Measurements from ENCODE around the gene BOK. TPM values are rescaled to one million over a fixed set of nuclear protein-coding genes. Genes with fewer than 3 reads are reported as not detected.

Gene BOK
- total RNA-seq, 4 donors from 2014 or later: 0.92 to 4.7 (median 2.3) TPM

- Histone ChIP-seq H3K36me3 (no peaks in the 10 kb centered on the region), H3K4me3 (no peak overlapping the region), H3K27ac (no peak overlapping the region), H3K27me3 (peaks cover 9 to 24% (median 14%) of the 10 kb centered on the region in 3 donors), H3K4me1 (peaks cover 16 to 23% of the 10 kb centered on the region in 2 donors), H3K9me3 (no peaks in the 10 kb centered on the region)
- in situ Hi-C loops (cut with MboI; ENCODE audit: low sequenced_read_pairs in 4 of 4) (no loop called here), intact Hi-C loops (cut with DNase I; ENCODE audit: low total_unique reads) (no loop called here)
- DNase-seq (no peak), ATAC-seq (no peak)
- TF ChIP-seq POLR2A (IDR thresholded peaks at IDR 0.05): no peak
- TF ChIP-seq, protein P1, sequence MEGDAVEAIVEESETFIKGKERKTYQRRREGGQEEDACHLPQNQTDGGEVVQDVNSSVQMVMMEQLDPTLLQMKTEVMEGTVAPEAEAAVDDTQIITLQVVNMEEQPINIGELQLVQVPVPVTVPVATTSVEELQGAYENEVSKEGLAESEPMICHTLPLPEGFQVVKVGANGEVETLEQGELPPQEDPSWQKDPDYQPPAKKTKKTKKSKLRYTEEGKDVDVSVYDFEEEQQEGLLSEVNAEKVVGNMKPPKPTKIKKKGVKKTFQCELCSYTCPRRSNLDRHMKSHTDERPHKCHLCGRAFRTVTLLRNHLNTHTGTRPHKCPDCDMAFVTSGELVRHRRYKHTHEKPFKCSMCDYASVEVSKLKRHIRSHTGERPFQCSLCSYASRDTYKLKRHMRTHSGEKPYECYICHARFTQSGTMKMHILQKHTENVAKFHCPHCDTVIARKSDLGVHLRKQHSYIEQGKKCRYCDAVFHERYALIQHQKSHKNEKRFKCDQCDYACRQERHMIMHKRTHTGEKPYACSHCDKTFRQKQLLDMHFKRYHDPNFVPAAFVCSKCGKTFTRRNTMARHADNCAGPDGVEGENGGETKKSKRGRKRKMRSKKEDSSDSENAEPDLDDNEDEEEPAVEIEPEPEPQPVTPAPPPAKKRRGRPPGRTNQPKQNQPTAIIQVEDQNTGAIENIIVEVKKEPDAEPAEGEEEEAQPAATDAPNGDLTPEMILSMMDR (IDR thresholded peaks at IDR 0.05 in 4 of 5, conservative IDR thresholded peaks at IDR 0.05 in 1 of 5): no peak
These were observed 12.7 kb upstream of the BOK start for GRCh38 chr2:241545523-241546473.

- ATAC-seq: no peak
- intact Hi-C loops (cut with DNase I; ENCODE audit: low total_unique reads): no loop called here
- Histone ChIP-seq H3K4me1 (peaks cover 8 to 14% of the 10 kb centered on the region in 2 donors), H3K36me3 (no peaks in the 10 kb centered on the region), H3K4me3 (peak overlapping the region in 1 of 4 donors; percentile 4), H3K9me3 (no peaks in the 10 kb centered on the region), H3K27ac (no peak overlapping the region), H3K27me3 (peaks cover 9 to 17% (median 10%) of the 10 kb centered on the region in 3 donors)
- TF ChIP-seq POLR2A (IDR thresholded peaks at IDR 0.05): no peak
- TF ChIP-seq, protein P1 (IDR thresholded peaks at IDR 0.05 in 4 of 5, conservative IDR thresholded peaks at IDR 0.05 in 1 of 5): no peak
- in situ Hi-C loops (cut with MboI; ENCODE audit: low sequenced_read_pairs in 4 of 4): no loop called here
- DNase-seq: no peak
These were observed 11.6 kb upstream of the BOK start for GRCh38 chr2:241546771-241547498.

DNA sequence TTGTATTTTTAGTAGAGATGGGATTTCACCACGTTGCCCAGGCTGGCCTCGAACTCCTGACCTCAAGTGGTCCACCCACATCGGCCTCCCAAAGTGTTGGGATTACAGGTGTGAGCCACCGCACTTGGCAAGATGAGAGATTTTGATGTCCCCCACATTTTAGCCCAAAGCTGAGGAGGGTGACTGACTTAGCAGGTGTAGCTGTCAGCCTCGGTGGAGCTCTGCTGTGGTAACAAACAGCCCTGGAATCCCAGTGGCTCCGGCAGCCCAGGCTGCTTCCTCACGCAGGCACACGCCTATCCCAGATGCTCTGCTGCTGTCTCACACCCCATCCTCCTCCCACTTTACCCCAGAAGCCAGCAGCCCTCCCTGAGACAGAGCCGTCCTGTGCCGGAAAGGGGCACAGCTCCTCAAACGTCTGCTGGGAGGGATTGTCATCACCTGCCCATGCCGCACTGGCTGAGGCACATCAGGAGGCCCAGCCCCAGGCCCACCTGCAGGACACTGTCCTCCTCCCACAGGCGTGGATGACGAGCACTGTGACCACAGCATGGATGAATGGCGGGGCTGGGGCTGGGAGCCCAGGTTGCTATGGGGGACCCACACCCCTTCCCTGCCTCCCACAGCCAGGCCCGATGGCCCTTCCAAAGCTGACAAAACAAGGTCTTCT is 10.6 kb upstream of the BOK start:
- no peak for TF ChIP-seq POLR2A (IDR thresholded peaks at IDR 0.05)
- TF ChIP-seq, protein P1 (IDR thresholded peaks at IDR 0.05 in 4 of 5, conservative IDR thresholded peaks at IDR 0.05 in 1 of 5): no peak
- intact Hi-C loops (cut with DNase I; ENCODE audit: low total_unique reads): no loop called here
- DNase-seq (no peak), ATAC-seq (no peak)
- H3K9me3 ChIP-seq: no peaks in the 10 kb centered on the region
- no peaks in the 10 kb centered on the region for H3K36me3 ChIP-seq
- H3K4me1 ChIP-seq: peaks cover 8 to 11% of the 10 kb centered on the region in 2 donors
- no peak overlapping the region for H3K4me3 ChIP-seq
- in situ Hi-C loops (cut with MboI; ENCODE audit: low sequenced_read_pairs in 4 of 4): no loop called here
- no peak overlapping the region for H3K27ac ChIP-seq
- peaks cover 9 to 17% (median 10%) of the 10 kb centered on the region in 3 donors for H3K27me3 ChIP-seq

DNA sequence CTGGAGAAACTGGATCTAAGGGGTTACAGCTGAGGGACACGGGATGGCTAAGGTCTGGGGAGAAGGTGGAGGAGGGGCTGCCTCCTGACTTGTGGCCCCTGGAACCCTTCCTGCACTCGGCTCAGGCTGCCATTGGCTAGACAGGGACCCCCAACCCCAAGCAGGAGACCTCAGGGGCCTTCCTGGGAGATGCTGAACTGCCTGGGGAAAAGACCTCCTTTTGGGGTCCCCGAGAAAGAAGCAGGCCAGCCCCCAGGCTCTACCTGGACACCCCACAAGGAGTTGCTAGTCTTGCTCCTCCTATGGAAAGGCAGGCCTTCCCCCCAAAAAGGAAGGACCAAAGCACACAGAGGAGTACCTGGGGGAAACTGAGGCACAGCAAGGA is 10.1 kb upstream of the BOK start:
- in situ Hi-C loops (cut with MboI; ENCODE audit: low sequenced_read_pairs in 4 of 4): no loop called here
- TF ChIP-seq, protein P1 (IDR thresholded peaks at IDR 0.05 in 4 of 5, conservative IDR thresholded peaks at IDR 0.05 in 1 of 5): no peak
- TF ChIP-seq POLR2A (IDR thresholded peaks at IDR 0.05): no peak
- Histone ChIP-seq H3K27ac (no peak overlapping the region), H3K4me3 (no peak overlapping the region), H3K36me3 (no peaks in the 10 kb centered on the region), H3K27me3 (peaks cover 9 to 17% (median 10%) of the 10 kb centered on the region in 3 donors), H3K9me3 (no peaks in the 10 kb centered on the region), H3K4me1 (peaks cover 8 to 11% of the 10 kb centered on the region in 2 donors)
- intact Hi-C loops (cut with DNase I; ENCODE audit: low total_unique reads): no loop called here
- no peak for ATAC-seq
- no peak for DNase-seq
